SK-N-SH treated with all-trans-retinoic acid at 6 μM for 48 hours (cell line): ENCODE results near the gene PRRG4.

Experiments
- ATAC-seq: fragments of 200-7000 bp; cut with Tn5 transposase; 3 replicates; pipeline ENCODE4 v1.9.1; 2020; ENCODE audit warnings: mild to moderate bottlenecking, moderate library complexity
- ARNTL ChIP-seq: fragments of 450-650 bp; formaldehyde crosslinking; IDR thresholded peaks from 2 replicates; pipeline ENCODE4 v1.5.0; 2020; ENCODE audit warnings: low read depth, mild to moderate bottlenecking, moderate library complexity, borderline replicate concordance
- BACH2 ChIP-seq: fragments of 250-450 bp; sonication (Bioruptor Pico); IDR thresholded peaks from 2 replicates; pipeline ENCODE4 v1.9.0; 2021; ENCODE audit warnings: mild to moderate bottlenecking, borderline replicate concordance
- CSDC2 ChIP-seq: fragments of 250-450 bp; sonication (Bioruptor Pico); IDR thresholded peaks from 2 replicates; pipeline ENCODE4 v1.5.0; 2020; ENCODE audit warnings: mild to moderate bottlenecking, moderate library complexity
- CSRNP3 ChIP-seq: fragments of 250-450 bp; sonication (Bioruptor Pico); IDR thresholded peaks from 2 replicates; pipeline ENCODE4 v1.5.1; 2021; ENCODE audit warnings: mild to moderate bottlenecking, moderate library complexity
- ESRRG ChIP-seq: fragments of 250-450 bp; sonication (Bioruptor Pico); IDR thresholded peaks from 2 replicates; pipeline ENCODE4 v1.6.1; 2021; ENCODE audit warnings: mild to moderate bottlenecking
- GLIS3 ChIP-seq: fragments of 250-450 bp; sonication (Bioruptor Pico); IDR thresholded peaks from 2 replicates; pipeline ENCODE4 v1.5.0; 2020; ENCODE audit warnings: mild to moderate bottlenecking, moderate library complexity
- ISL1 ChIP-seq: fragments of 250-450 bp; sonication (Bioruptor Pico); IDR thresholded peaks from 2 replicates; pipeline ENCODE4 v2.1.2; 2022; ENCODE audit warnings: mild to moderate bottlenecking, moderate library complexity
- OSR1 ChIP-seq: fragments of 250-450 bp; sonication (Bioruptor Pico); IDR thresholded peaks from 2 replicates; pipeline ENCODE4 v1.8.0; 2022; ENCODE audit warnings: moderate library complexity, mild to moderate bottlenecking, inconsistent platforms
- POU6F1 ChIP-seq: fragments of 250-450 bp; sonication (Bioruptor Pico); IDR thresholded peaks from 2 replicates; pipeline ENCODE4 v1.8.0; 2021; ENCODE audit warnings: low read depth, mild to moderate bottlenecking, moderate library complexity, borderline replicate concordance
- PPARA ChIP-seq: fragments of 250-450 bp; sonication (Bioruptor Pico); IDR thresholded peaks from 2 replicates; pipeline ENCODE4 v1.5.0; 2020; ENCODE audit warnings: mild to moderate bottlenecking, borderline replicate concordance
- RARB ChIP-seq: fragments of 250-450 bp; sonication (Bioruptor Pico); IDR thresholded peaks from 2 replicates; pipeline ENCODE4 v1.8.0; 2021; ENCODE audit warnings: mild to moderate bottlenecking, moderate library complexity
- SNAI2 ChIP-seq: fragments of 250-450 bp; sonication (Bioruptor Pico); IDR thresholded peaks from 2 replicates; pipeline ENCODE4 v1.5.0; 2020; ENCODE audit warnings: mild to moderate bottlenecking, moderate library complexity
- TCF4 ChIP-seq: fragments of 250-450 bp; sonication (Bioruptor Pico); IDR thresholded peaks from 2 replicates; pipeline ENCODE4 v1.8.0; 2021; ENCODE audit warnings: mild to moderate bottlenecking, moderate library complexity, borderline replicate concordance
- TOX ChIP-seq: fragments of 250-450 bp; sonication (Bioruptor Pico); IDR thresholded peaks from 2 replicates; pipeline ENCODE4 v1.8.0; 2021; ENCODE audit warnings: mild to moderate bottlenecking, moderate library complexity, borderline replicate concordance
- TSHZ2 ChIP-seq: fragments of 250-450 bp; sonication (Bioruptor Pico); IDR thresholded peaks from 2 replicates; pipeline ENCODE4 v1.5.0; 2020; ENCODE audit warnings: mild to moderate bottlenecking, moderate library complexity
- ZC3H10 ChIP-seq: fragments of 250-450 bp; sonication (Bioruptor Pico); IDR thresholded peaks from 2 replicates; pipeline ENCODE4 v1.5.1; 2021; ENCODE audit warnings: mild to moderate bottlenecking, moderate library complexity
- ZFP3 ChIP-seq: fragments of 250-450 bp; sonication (Bioruptor Pico); IDR thresholded peaks from 2 replicates; pipeline ENCODE4 v1.5.0; 2020; ENCODE audit warnings: mild to moderate bottlenecking, moderate library complexity
- ZFP30 ChIP-seq: fragments of 450-650 bp; formaldehyde crosslinking; IDR thresholded peaks from 2 replicates; pipeline ENCODE4 v1.5.0; 2022; ENCODE audit warnings: mild to moderate bottlenecking, moderate library complexity
- ZNF565 ChIP-seq: fragments of 450-650 bp; formaldehyde crosslinking; conservative IDR thresholded peaks from 2 replicates; pipeline ENCODE4 v1.5.0; 2020; ENCODE audit warnings: low read depth, mild to moderate bottlenecking, moderate library complexity
- ZNF70 ChIP-seq: fragments of 450-650 bp; formaldehyde crosslinking; IDR thresholded peaks from 2 replicates; pipeline ENCODE4 v1.5.0; 2020; ENCODE audit warnings: mild to moderate bottlenecking, moderate library complexity
- TF ChIP-seq, protein P1 (sequence below): fragments of 250-450 bp; sonication (Bioruptor Pico); IDR thresholded peaks from 2 replicates; pipeline ENCODE4 v1.8.0; 2020; ENCODE audit warnings: mild to moderate bottlenecking, moderate library complexity, borderline replicate concordance

Gene PRRG4

GRCh38 chr11:32888805-32889204 is 59.1 kb downstream of the PRRG4 start:
- no peak for ATAC-seq
- no peak for TF ChIP-seq PPARA (CRISPR knock-in tag)
- TF ChIP-seq, protein P1, sequence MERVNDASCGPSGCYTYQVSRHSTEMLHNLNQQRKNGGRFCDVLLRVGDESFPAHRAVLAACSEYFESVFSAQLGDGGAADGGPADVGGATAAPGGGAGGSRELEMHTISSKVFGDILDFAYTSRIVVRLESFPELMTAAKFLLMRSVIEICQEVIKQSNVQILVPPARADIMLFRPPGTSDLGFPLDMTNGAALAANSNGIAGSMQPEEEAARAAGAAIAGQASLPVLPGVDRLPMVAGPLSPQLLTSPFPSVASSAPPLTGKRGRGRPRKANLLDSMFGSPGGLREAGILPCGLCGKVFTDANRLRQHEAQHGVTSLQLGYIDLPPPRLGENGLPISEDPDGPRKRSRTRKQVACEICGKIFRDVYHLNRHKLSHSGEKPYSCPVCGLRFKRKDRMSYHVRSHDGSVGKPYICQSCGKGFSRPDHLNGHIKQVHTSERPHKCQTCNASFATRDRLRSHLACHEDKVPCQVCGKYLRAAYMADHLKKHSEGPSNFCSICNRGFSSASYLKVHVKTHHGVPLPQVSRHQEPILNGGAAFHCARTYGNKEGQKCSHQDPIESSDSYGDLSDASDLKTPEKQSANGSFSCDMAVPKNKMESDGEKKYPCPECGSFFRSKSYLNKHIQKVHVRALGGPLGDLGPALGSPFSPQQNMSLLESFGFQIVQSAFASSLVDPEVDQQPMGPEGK (CRISPR knock-in tag) = no peak
- TF ChIP-seq ZNF565 (CRISPR knock-in tag) = no peak
- TF ChIP-seq TCF4 (CRISPR knock-in tag) = no peak
- no peak for TF ChIP-seq ZFP3 (CRISPR knock-in tag)
- TF ChIP-seq CSDC2 (CRISPR knock-in tag) = no peak
- TF ChIP-seq ZC3H10 (CRISPR knock-in tag) = no peak
- TF ChIP-seq BACH2 = no peak

- no peak for TF ChIP-seq TSHZ2 (CRISPR knock-in tag)
- no peak for TF ChIP-seq GLIS3 (CRISPR knock-in tag)
- no peak for TF ChIP-seq CSDC2 (CRISPR knock-in tag)
- no peak for TF ChIP-seq TOX
- no peak for TF ChIP-seq ZFP3 (CRISPR knock-in tag)
- no peak for TF ChIP-seq ZNF70 (CRISPR knock-in tag)
- no peak for TF ChIP-seq ZNF565 (CRISPR knock-in tag)
- TF ChIP-seq ZFP30 (CRISPR knock-in tag) = no peak
- no peak for TF ChIP-seq ISL1 (CRISPR knock-in tag)
- no peak for TF ChIP-seq POU6F1
- TF ChIP-seq PPARA (CRISPR knock-in tag) = no peak
- TF ChIP-seq OSR1 (CRISPR knock-in tag) = no peak
- TF ChIP-seq BACH2 = no peak
- TF ChIP-seq, protein P1 (CRISPR knock-in tag) = no peak
- no peak for TF ChIP-seq ZC3H10 (CRISPR knock-in tag)
- no peak for TF ChIP-seq ESRRG (CRISPR knock-in tag)
- no peak for TF ChIP-seq RARB (CRISPR knock-in tag)
- no peak for TF ChIP-seq ARNTL (CRISPR knock-in tag)
- TF ChIP-seq CSRNP3 (CRISPR knock-in tag) = no peak
- no peak for TF ChIP-seq SNAI2
- no peak for ATAC-seq
Observed at GRCh38 chr11:32890843-32891656, 61.3 kb downstream of the PRRG4 start.
